Activated T-helper 2 cell treated with anti-CD3 and anti-CD28 coated beads, Interferon-gamma antibody, Interleukin-2, Interleukin-4, amounts not matched to agents 10 μg/mL and 5 μg/mL and 100 μg/mL, durations not matched to agents 14 hours and 24 hours and 36 hours (primary cell): ENCODE results near the gene ERG28. TPM values are rescaled to one million over a fixed set of nuclear protein-coding genes. Genes with fewer than 3 reads are reported as not detected.

Experiments used
- DNase-seq: peaks from one replicate; pipeline ENCODE4 v3.0.0; 2021; ENCODE audit warnings: low spot score
- H3K27ac Mint-ChIP-seq: one replicate; pipeline ENCODE4 v1.8.0; 2021; ENCODE audit warnings: mixed read lengths
- H3K27me3 Mint-ChIP-seq: one replicate; pipeline ENCODE4 v1.8.0; 2021; ENCODE audit warnings: low read depth, mixed read lengths
- H3K36me3 Mint-ChIP-seq: one replicate; pipeline ENCODE4 v1.8.0; 2021; ENCODE audit warnings: low read depth, mixed read lengths
- H3K4me1 Mint-ChIP-seq: one replicate; pipeline ENCODE4 v1.8.0; 2021; ENCODE audit warnings: low read depth, mixed read lengths
- H3K4me3 Mint-ChIP-seq: one replicate; pipeline ENCODE4 v1.8.0; 2021; ENCODE audit warnings: low read depth, mild to moderate bottlenecking, moderate library complexity, mixed read lengths
- H3K9me3 Mint-ChIP-seq: one replicate; pipeline ENCODE4 v1.8.0; 2021; ENCODE audit warnings: mixed read lengths
- intact Hi-C: fragments of 100-400 bp; cut with micrococcal nuclease; formaldehyde crosslinking; loops from one replicate; pipeline ENCODE4 v1.15.1; 2023
- total RNA-seq: library from RNA; stranded (reverse); gene quantifications from 2 replicates; pipeline ENCODE4 v1.2.3, GENCODE V29; 2022

ERG28 gene
- total RNA-seq, 1 donor from 2014 or later = 20.3 TPM

- H3K4me3 Mint-ChIP-seq = no peak overlapping the region
- DNase-seq = no peak
- H3K27me3 Mint-ChIP-seq = no peaks in the 10 kb centered on the region
- no peaks in the 10 kb centered on the region for H3K36me3 Mint-ChIP-seq
- H3K9me3 Mint-ChIP-seq = no peaks in the 10 kb centered on the region
- intact Hi-C loops = no loop called here
- H3K27ac Mint-ChIP-seq = no peak overlapping the region
- no peaks in the 10 kb centered on the region for H3K4me1 Mint-ChIP-seq
Observed at GRCh38 chr14:75634848-75635247, 25.8 kb downstream of the ERG28 start.

- H3K4me1 Mint-ChIP-seq = no peaks in the 10 kb centered on the region
- DNase-seq = no peak
- intact Hi-C loops = no loop called here
- H3K9me3 Mint-ChIP-seq = no peaks in the 10 kb centered on the region
- H3K4me3 Mint-ChIP-seq = no peak overlapping the region
- H3K36me3 Mint-ChIP-seq = no peaks in the 10 kb centered on the region
- no peak overlapping the region for H3K27ac Mint-ChIP-seq
- peaks cover 2% of the 10 kb centered on the region for H3K27me3 Mint-ChIP-seq
Observed at GRCh38 chr14:75631453-75631831, 29.2 kb downstream of the ERG28 start.

- Mint-ChIP-seq H3K4me3 (no peak overlapping the region), H3K36me3 (no peaks in the 10 kb centered on the region), H3K4me1 (no peaks in the 10 kb centered on the region), H3K27ac (no peak overlapping the region), H3K9me3 (no peaks in the 10 kb centered on the region), H3K27me3 (peaks cover 2% of the 10 kb centered on the region)
- intact Hi-C loops = no loop called here
- no peak for DNase-seq
Observed at GRCh38 chr14:75630695-75631452, 29.8 kb downstream of the ERG28 start.

- Mint-ChIP-seq H3K9me3 (no peaks in the 10 kb centered on the region), H3K27me3 (peaks cover 2% of the 10 kb centered on the region), H3K4me1 (no peaks in the 10 kb centered on the region), H3K4me3 (no peak overlapping the region), H3K36me3 (no peaks in the 10 kb centered on the region), H3K27ac (no peak overlapping the region)
- no peak for DNase-seq
- intact Hi-C loops = no loop called here
Observed at GRCh38 chr14:75628816-75629215, 31.9 kb downstream of the ERG28 start.

- Mint-ChIP-seq H3K4me1 (no peaks in the 10 kb centered on the region), H3K36me3 (no peaks in the 10 kb centered on the region), H3K4me3 (no peak overlapping the region), H3K9me3 (no peaks in the 10 kb centered on the region), H3K27me3 (peaks cover 2% of the 10 kb centered on the region), H3K27ac (no peak overlapping the region)
- intact Hi-C loops = no loop called here
- DNase-seq = no peak
Observed at GRCh38 chr14:75627406-75627805, 33.3 kb downstream of the ERG28 start.

- H3K4me3 Mint-ChIP-seq = no peak overlapping the region
- H3K36me3 Mint-ChIP-seq = no peaks in the 10 kb centered on the region
- H3K27ac Mint-ChIP-seq = no peak overlapping the region
Observed at GRCh38 chr14:75626863-75627262, 33.8 kb downstream of the ERG28 start.

GRCh38 chr14:75626396-75626795, 34.3 kb downstream of the ERG28 start:
- H3K4me1 Mint-ChIP-seq = no peaks in the 10 kb centered on the region
- no peaks in the 10 kb centered on the region for H3K36me3 Mint-ChIP-seq
- H3K27me3 Mint-ChIP-seq = peaks cover 2% of the 10 kb centered on the region
- no peaks in the 10 kb centered on the region for H3K9me3 Mint-ChIP-seq
- intact Hi-C loops = no loop called here
- no peak overlapping the region for H3K4me3 Mint-ChIP-seq
- DNase-seq = no peak
- no peak overlapping the region for H3K27ac Mint-ChIP-seq

More at GRCh38 chr14:75626863-75627262, 33.8 kb downstream of the ERG28 start:
- no peak for DNase-seq
- Mint-ChIP-seq H3K27me3 (peaks cover 2% of the 10 kb centered on the region), H3K9me3 (no peaks in the 10 kb centered on the region), H3K4me1 (no peaks in the 10 kb centered on the region)
- intact Hi-C loops = no loop called here

GRCh38 chr14:75625034-75625433, 35.6 kb downstream of the ERG28 start:
- Mint-ChIP-seq H3K36me3 (no peaks in the 10 kb centered on the region), H3K9me3 (no peaks in the 10 kb centered on the region), H3K27ac (no peak overlapping the region), H3K4me1 (no peaks in the 10 kb centered on the region), H3K27me3 (peaks cover 2% of the 10 kb centered on the region), H3K4me3 (no peak overlapping the region)
- no peak for DNase-seq
- intact Hi-C loops = no loop called here

- intact Hi-C loops = no loop called here
- Mint-ChIP-seq H3K4me3 (no peak overlapping the region), H3K9me3 (peaks cover under 1% of the 10 kb centered on the region), H3K36me3 (no peaks in the 10 kb centered on the region), H3K4me1 (no peaks in the 10 kb centered on the region), H3K27ac (no peak overlapping the region), H3K27me3 (no peaks in the 10 kb centered on the region)
- DNase-seq = no peak
Observed at GRCh38 chr14:75619548-75619947, 41.1 kb downstream of the ERG28 start.

- no peak for DNase-seq
- no peaks in the 10 kb centered on the region for H3K36me3 Mint-ChIP-seq
- H3K27me3 Mint-ChIP-seq = no peaks in the 10 kb centered on the region
- intact Hi-C loops = no loop called here
- H3K27ac Mint-ChIP-seq = no peak overlapping the region
- H3K9me3 Mint-ChIP-seq = peaks cover 13% of the 10 kb centered on the region
- no peak overlapping the region for H3K4me3 Mint-ChIP-seq
- H3K4me1 Mint-ChIP-seq = no peaks in the 10 kb centered on the region
Observed at GRCh38 chr14:75615200-75615599, 45.5 kb downstream of the ERG28 start.

- H3K27me3 Mint-ChIP-seq = no peaks in the 10 kb centered on the region
- H3K36me3 Mint-ChIP-seq = no peaks in the 10 kb centered on the region
- no peak overlapping the region for H3K27ac Mint-ChIP-seq
- peaks cover 13% of the 10 kb centered on the region for H3K9me3 Mint-ChIP-seq
- no peaks in the 10 kb centered on the region for H3K4me1 Mint-ChIP-seq
- intact Hi-C loops = no loop called here
- no peak overlapping the region for H3K4me3 Mint-ChIP-seq
- no peak for DNase-seq
Observed at GRCh38 chr14:75614179-75614578, 46.5 kb downstream of the ERG28 start.

GRCh38 chr14:75612157-75612556, 48.5 kb downstream of the ERG28 start:
- Mint-ChIP-seq H3K4me1 (no peaks in the 10 kb centered on the region), H3K9me3 (peaks cover 19% of the 10 kb centered on the region), H3K27ac (no peak overlapping the region), H3K4me3 (no peak overlapping the region), H3K27me3 (no peaks in the 10 kb centered on the region), H3K36me3 (peaks cover 2% of the 10 kb centered on the region)
- DNase-seq = no peak
- intact Hi-C loops = no loop called here

GRCh38 chr14:75610834-75611233, 49.8 kb downstream of the ERG28 start:
- no peak for DNase-seq
- H3K4me3 Mint-ChIP-seq = no peak overlapping the region
- H3K36me3 Mint-ChIP-seq = peaks cover 2% of the 10 kb centered on the region
- H3K27ac Mint-ChIP-seq = no peak overlapping the region
- intact Hi-C loops = no loop called here
- peaks cover 19% of the 10 kb centered on the region for H3K9me3 Mint-ChIP-seq
- no peaks in the 10 kb centered on the region for H3K4me1 Mint-ChIP-seq
- no peaks in the 10 kb centered on the region for H3K27me3 Mint-ChIP-seq
